ENCODE measurements around the gene NFIB. TPM values are rescaled to one million over a fixed set of nuclear protein-coding genes. Genes with fewer than 3 reads are reported as not detected.

Gene NFIB
- total RNA-seq, 1 experiment from 2014 or later, result 14.3 TPM

GRCh38 chr9:14111696-14112095 lies 202.2 kb downstream of the NFIB start:
- H4K91ac ChIP-seq (ENCODE audit: insufficient read length, low read depth, low read length), result no peak overlapping the region
- no peak overlapping the region for H3K14ac ChIP-seq (ENCODE audit: insufficient read depth, low read length)
- H2BK5ac ChIP-seq (ENCODE audit: insufficient read length, low read length), result no peak overlapping the region
- no CpG with 5 or more reads among the region's 1 CpG for WGBS (ENCODE audit: extremely low coverage, insufficient read length, low lambda C conversion rate)
- TF ChIP-seq CTCF (conservative IDR thresholded peaks at IDR 0.05), result no peak
- Mint-ChIP-seq H3K4me1 (peaks cover 25 to 29% of the 10 kb centered on the region in 2 experiments), H3K36me3 (ENCODE audit: insufficient read depth in 1 of 3, low read depth in 3 of 3) (peaks cover 0 to 16% (median 0%) of the 10 kb centered on the region in 3 experiments; a peak in 3 of 7 replicates), H3K4me3 (no peak overlapping the region), H3K27me3 (ENCODE audit: low read depth) (no peaks in the 10 kb centered on the region), H3K27ac (no peak overlapping the region), H3K9me3 (no peaks in the 10 kb centered on the region)
- H2BK20ac ChIP-seq (ENCODE audit: low read depth, low read length, poor library complexity, severe bottlenecking), result no peak overlapping the region
- H3K18ac ChIP-seq (ENCODE audit: insufficient read length, low read depth, low read length), result no peak overlapping the region
- H3K4me2 ChIP-seq (ENCODE audit: insufficient read depth, insufficient read length, low read length), result no peak overlapping the region
- no peaks in the 10 kb centered on the region for H3K79me2 ChIP-seq (ENCODE audit: insufficient read depth, low read length)
- H3K79me1 ChIP-seq (ENCODE audit: insufficient read depth, low read depth, low read length, poor library complexity, severe bottlenecking), result no peaks in the 10 kb centered on the region
- no peak overlapping the region for H3K4ac ChIP-seq (ENCODE audit: low read depth, low read length)
- no peak overlapping the region for H3T11ph ChIP-seq (ENCODE audit: low read length)
- H2AK5ac ChIP-seq (ENCODE audit: insufficient read length, low read length), result no peak overlapping the region
- H4K5ac ChIP-seq (ENCODE audit: insufficient read length, low read depth, low read length), result no peak overlapping the region
- H3K23ac ChIP-seq (ENCODE audit: insufficient read length, low read depth, low read length), result no peak overlapping the region
- H3K9me3 ChIP-seq (ENCODE audit: control insufficient read depth, low read depth, low read length), result no peaks in the 10 kb centered on the region
- no peak overlapping the region for H2BK120ac ChIP-seq (ENCODE audit: low read depth, low read length, poor library complexity, severe bottlenecking)
- peaks cover 3% of the 10 kb centered on the region; the same call in 1 of the 2 replicates for H3K4me1 ChIP-seq (ENCODE audit: insufficient read depth, low read length)
- H3K9ac ChIP-seq (ENCODE audit: extremely low read depth, insufficient read length, low read length), result no peak overlapping the region
- H2BK15ac ChIP-seq (ENCODE audit: low read depth, low read length), result no peak overlapping the region
- no peak overlapping the region for H2AFZ ChIP-seq (ENCODE audit: low read length)
- no peak for DNase-seq
- H2BK12ac ChIP-seq (ENCODE audit: insufficient read length, low read depth, low read length), result no peak overlapping the region
- H4K8ac ChIP-seq (replicated peaks; ENCODE audit: insufficient read length, low read depth, low read length), result no peak overlapping the region
- H3K56ac ChIP-seq (ENCODE audit: insufficient read length, low read depth, low read length), result no peak overlapping the region
- no peaks in the 10 kb centered on the region for H3K23me2 ChIP-seq (ENCODE audit: insufficient read length, low read depth, low read length, poor library complexity, severe bottlenecking)
- H4K20me1 ChIP-seq (ENCODE audit: control insufficient read depth, insufficient read depth, insufficient read length), result no peaks in the 10 kb centered on the region
- H3K27ac ChIP-seq (ENCODE audit: insufficient read length, low read depth, low read length), result no peak overlapping the region
- no peaks in the 10 kb centered on the region for H3K27me3 ChIP-seq (ENCODE audit: insufficient read depth, low read length)

Measured in H9 (cell line).